ENCODE results near the gene SAPCD2. TPM values are rescaled to one million over a fixed set of nuclear protein-coding genes. Genes with fewer than 3 reads are reported as not detected.

Gene SAPCD2
- total RNA-seq, 1 donor from 2014 or later: 13.5 TPM

- H3K27ac Mint-ChIP-seq (ENCODE audit: unreplicated experiment): no peak overlapping the region
- peak; percentile 85 for TF ChIP-seq CTCF (IDR thresholded peaks at IDR 0.05; ENCODE audit: partially characterized antibody, unreplicated experiment)
- no peaks in the 10 kb centered on the region for H3K36me3 Mint-ChIP-seq (ENCODE audit: unreplicated experiment)
- H3K27me3 Mint-ChIP-seq (ENCODE audit: unreplicated experiment): peaks cover 12% of the 10 kb centered on the region
- peaks cover 3% of the 10 kb centered on the region for H3K9me3 Mint-ChIP-seq (ENCODE audit: unreplicated experiment)
- H3K4me1 Mint-ChIP-seq (ENCODE audit: low read depth, unreplicated experiment): peaks cover 2% of the 10 kb centered on the region
- DNase-seq: peak; percentile 94
- peak overlapping the region; percentile 63 for H3K4me3 Mint-ChIP-seq (ENCODE audit: unreplicated experiment)
Measured at GRCh38 chr9:137029058-137029936, 41.1 kb downstream of the SAPCD2 start.

DNA sequence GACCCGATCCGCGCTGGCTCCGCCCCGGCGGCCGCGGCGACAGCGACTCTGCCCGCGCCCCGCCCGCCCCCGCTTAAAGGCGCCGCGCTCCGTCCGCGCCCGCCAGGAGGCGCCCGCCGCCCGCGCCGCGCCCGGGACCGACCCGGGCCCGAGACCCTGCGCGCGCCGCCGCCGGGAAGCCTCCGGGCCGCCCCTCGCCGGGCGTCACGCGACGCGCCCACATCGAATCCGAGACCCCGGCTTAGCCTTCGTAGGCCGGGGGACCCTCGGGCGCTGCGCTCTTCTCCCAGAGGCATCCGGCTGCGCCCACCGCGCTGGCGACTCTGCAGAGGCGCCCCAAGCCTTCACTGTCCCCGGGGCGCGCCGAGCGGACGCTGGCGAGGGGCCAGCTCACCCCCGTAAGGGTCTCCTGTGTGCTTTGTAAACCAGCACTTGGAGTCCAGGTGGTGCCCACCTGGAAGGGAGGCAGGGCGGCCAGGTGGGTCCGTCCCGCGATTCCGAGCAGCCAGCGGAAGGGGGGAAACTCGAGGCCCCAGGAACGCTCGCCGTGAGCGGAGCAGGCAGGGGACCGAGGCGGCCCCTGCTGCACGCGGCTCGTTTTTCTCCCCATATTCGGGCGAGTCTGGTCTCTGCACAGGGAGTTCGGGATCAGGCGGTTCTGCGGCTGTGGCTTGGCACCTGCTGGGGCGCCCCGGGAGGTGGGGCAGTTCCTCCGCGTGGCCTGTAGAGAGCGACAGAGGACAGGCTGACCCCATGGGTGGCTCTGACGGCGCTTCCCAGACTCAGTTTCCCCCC is 41.9 kb downstream of the SAPCD2 start:
- DNase-seq: peak; percentile 76
- H3K9me3 Mint-ChIP-seq (ENCODE audit: unreplicated experiment): peaks cover 3% of the 10 kb centered on the region
- H3K27me3 Mint-ChIP-seq (ENCODE audit: unreplicated experiment): peaks cover 14% of the 10 kb centered on the region
- peak overlapping the region; percentile 42 for H3K4me3 Mint-ChIP-seq (ENCODE audit: unreplicated experiment)
- no peaks in the 10 kb centered on the region for H3K36me3 Mint-ChIP-seq (ENCODE audit: unreplicated experiment)
- peaks cover 3% of the 10 kb centered on the region for H3K4me1 Mint-ChIP-seq (ENCODE audit: low read depth, unreplicated experiment)
- TF ChIP-seq CTCF (IDR thresholded peaks at IDR 0.05; ENCODE audit: partially characterized antibody, unreplicated experiment): no peak
- no peak overlapping the region for H3K27ac Mint-ChIP-seq (ENCODE audit: unreplicated experiment)

GRCh38 chr9:137027369-137028262 is 42.7 kb downstream of the SAPCD2 start, which contains the start of gene ABCA2:
Gene ABCA2 (minus strand): TSS chr9:137028237. CDS start chr9:137028140, 97 bp downstream.
- H3K36me3 Mint-ChIP-seq (ENCODE audit: unreplicated experiment): no peaks in the 10 kb centered on the region
- H3K4me1 Mint-ChIP-seq (ENCODE audit: low read depth, unreplicated experiment): peaks cover 3% of the 10 kb centered on the region
- peak; percentile 50 for DNase-seq
- peak within 1 kb of the TSS; percentile 86 for H3K4me3 Mint-ChIP-seq (ENCODE audit: unreplicated experiment)
- TF ChIP-seq CTCF (IDR thresholded peaks at IDR 0.05; ENCODE audit: partially characterized antibody, unreplicated experiment): no peak
- H3K27me3 Mint-ChIP-seq (ENCODE audit: unreplicated experiment): peaks cover 10% of the 10 kb centered on the region
- H3K27ac Mint-ChIP-seq (ENCODE audit: unreplicated experiment): no peak within 1 kb of the TSS
- peaks cover 4% of the 10 kb centered on the region for H3K9me3 Mint-ChIP-seq (ENCODE audit: unreplicated experiment)

DNA sequence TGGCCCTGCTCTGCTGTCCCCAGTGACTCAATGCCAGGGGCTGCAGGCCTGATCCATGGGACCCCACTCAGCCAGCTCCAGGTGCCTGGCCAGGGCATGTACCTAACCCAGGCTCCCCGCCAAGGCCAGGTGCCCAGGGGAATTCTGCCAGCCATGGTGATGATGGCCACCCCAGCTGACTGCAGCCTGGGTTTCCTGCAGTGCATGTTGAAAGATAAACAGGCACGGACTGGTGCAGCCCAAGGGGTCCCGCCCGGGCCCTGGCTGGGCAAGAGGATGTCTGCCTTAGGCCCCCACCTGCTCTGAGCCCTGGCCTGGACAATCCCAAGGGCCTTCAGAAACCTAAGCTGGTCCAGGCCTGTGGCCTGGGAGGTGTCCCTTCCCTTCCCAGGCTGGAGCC is 43.5 kb downstream of the SAPCD2 start:
- H3K36me3 Mint-ChIP-seq (ENCODE audit: unreplicated experiment): no peaks in the 10 kb centered on the region
- no peak for TF ChIP-seq CTCF (IDR thresholded peaks at IDR 0.05; ENCODE audit: partially characterized antibody, unreplicated experiment)
- DNase-seq: no peak
- H3K9me3 Mint-ChIP-seq (ENCODE audit: unreplicated experiment): peaks cover 4% of the 10 kb centered on the region
- H3K27me3 Mint-ChIP-seq (ENCODE audit: unreplicated experiment): peaks cover 10% of the 10 kb centered on the region
- H3K4me1 Mint-ChIP-seq (ENCODE audit: low read depth, unreplicated experiment): peaks cover 3% of the 10 kb centered on the region
- no peak overlapping the region for H3K27ac Mint-ChIP-seq (ENCODE audit: unreplicated experiment)
- peak overlapping the region; percentile 86 for H3K4me3 Mint-ChIP-seq (ENCODE audit: unreplicated experiment)

Measured in glutamatergic neuron (in vitro differentiated cells).